SK-N-SH (cell line): Measurements from ENCODE around the gene ANKRD44. TPM values are rescaled to one million over a fixed set of nuclear protein-coding genes. Genes with fewer than 3 reads are reported as not detected.

Experiments used
- CTCF ChIA-PET: fragments of 300-600, 350-600 bp; formaldehyde crosslinking; extraction: SDS; loops from one replicate; lab custom pipeline; 2021; lab: Yijun Ruan, JAX
- POLR2A ChIA-PET: fragments of 350-600 bp; sonication (Branson Sonifier 250); formaldehyde crosslinking; extraction: SDS; loops from one replicate; lab custom pipeline; 2020; ENCODE audit warnings: antibody characterized with exemption, inconsistent platforms; lab: Yijun Ruan, JAX
- DNase-seq: peaks from one replicate; pipeline ENCODE4 v3.0.0; 2012
- H2AFZ ChIP-seq: fragments of 200-600 bp; sonication (generic); 2 replicates; pipeline ENCODE4 v1.8.1; 2016; ENCODE audit warnings: antibody characterized with exemption, mild to moderate bottlenecking, low read depth
- H3F3A ChIP-seq: fragments of 200-600 bp; sonication (generic); replicated peaks from 2 replicates; pipeline ENCODE3; 2016; ENCODE audit warnings: antibody characterized with exemption, mild to moderate bottlenecking; ENCODE audit not compliant: insufficient read depth
- H3K27ac ChIP-seq, 2 experiments: fragments of 200-500 bp in 1 of 2; fragments of 200-600 bp in 1 of 2; sonication (Bioruptor generic) in 1 of 2; sonication (generic), shearing (Covaris generic) in 1 of 2; 2 replicates each; pipeline versions ENCODE4 v1.5.1 to v1.6.1; 2014 to 2016; ENCODE audit warnings: low read depth in 2 of 2, inconsistent platforms in 1 of 2, low read length in 1 of 2, mild to moderate bottlenecking in 1 of 2, mixed read lengths in 1 of 2
- H3K27me3 ChIP-seq: fragments of 200-600 bp; sonication (generic), shearing (Covaris generic); 2 replicates; pipeline ENCODE4 v1.6.1; 2016; ENCODE audit warnings: mixed run types; ENCODE audit not compliant: insufficient read depth
- H3K36me3 ChIP-seq, 2 experiments: fragments of 200-500 bp in 1 of 2; fragments of 200-600 bp in 1 of 2; sonication (Bioruptor generic) in 1 of 2; sonication (generic) in 1 of 2; replicated peaks in 1 of 2; 2 replicates each; pipeline versions ENCODE3 to v1.5.1; 2014 to 2016; ENCODE audit warnings: low read length in 1 of 2, mild to moderate bottlenecking in 1 of 2; ENCODE audit not compliant: insufficient read depth in 2 of 2, control insufficient read depth in 1 of 2
- H3K4me1 ChIP-seq, 2 experiments: fragments of 200-500 bp in 1 of 2; fragments of 200-600 bp in 1 of 2; sonication (Bioruptor generic) in 1 of 2; sonication (generic), shearing (Covaris generic) in 1 of 2; 2 replicates each; pipeline versions ENCODE4 v1.5.1 to v1.6.1; 2014 to 2016; ENCODE audit warnings: low read depth in 1 of 2, low read length in 1 of 2, mixed run types in 1 of 2; ENCODE audit not compliant: insufficient read depth in 2 of 2, control insufficient read depth in 1 of 2
- H3K4me2 ChIP-seq: fragments of 200-600 bp; sonication (generic), shearing (Covaris generic); 2 replicates; pipeline ENCODE4 v1.6.1; 2017; ENCODE audit warnings: mixed run types
- H3K4me3 ChIP-seq, 2 experiments: fragments of 200-500 bp in 1 of 2; fragments of 200-600 bp in 1 of 2; sonication (Bioruptor generic) in 1 of 2; sonication (generic), shearing (Covaris generic) in 1 of 2; 2 replicates each; pipeline versions ENCODE4 v1.5.1 to v1.8.1; 2014 to 2016; ENCODE audit warnings: low read depth in 2 of 2, inconsistent platforms in 1 of 2, low read length in 1 of 2, mild to moderate bottlenecking in 1 of 2, mixed read lengths in 1 of 2, moderate library complexity in 1 of 2
- H3K79me2 ChIP-seq: fragments of 200-600 bp; sonication (generic); 2 replicates; pipeline ENCODE4 v1.8.1; 2017; ENCODE audit warnings: mild to moderate bottlenecking; ENCODE audit not compliant: insufficient read depth
- H3K9ac ChIP-seq: fragments of 200-600 bp; sonication (generic); 2 replicates; pipeline ENCODE4 v1.6.1; 2017; ENCODE audit warnings: mixed run types
- H3K9me2 ChIP-seq: fragments of 200-600 bp; sonication (generic); 2 replicates; pipeline ENCODE4 v1.6.1; 2017; ENCODE audit warnings: mixed run types
- H3K9me3 ChIP-seq: fragments of 200-600 bp; sonication (generic); 2 replicates; pipeline ENCODE4 v1.6.1; 2017; ENCODE audit warnings: mixed run types, mild to moderate bottlenecking, moderate library complexity
- H4K20me1 ChIP-seq: fragments of 200-600 bp; sonication (generic); 2 replicates; pipeline ENCODE4 v1.6.1; 2017; ENCODE audit warnings: mild to moderate bottlenecking, mixed run types; ENCODE audit not compliant: insufficient read depth
- CHD2 ChIP-seq: fragments of 150-350 bp; IDR thresholded peaks from 2 replicates; pipeline ENCODE4 v1.6.1; 2018; ENCODE audit warnings: low read length; ENCODE audit not compliant: partially characterized antibody
- ELF1 ChIP-seq: IDR thresholded peaks from 2 replicates; pipeline ENCODE4 v1.4.0; 2012
- EP300 ChIP-seq, 2 experiments: IDR thresholded peaks; 2 replicates each; pipeline versions ENCODE4 v1.4.0 to v1.6.1; 2012; ENCODE audit warnings: borderline replicate concordance in 1 of 2, low read depth in 1 of 2, low read length in 1 of 2
- EZH2phosphoT487 ChIP-seq: fragments of 200-600 bp; sonication (generic); IDR thresholded peaks from 2 replicates; pipeline ENCODE4 v1.6.1; 2017; ENCODE audit warnings: low read depth, mixed run types, mild to moderate bottlenecking, antibody characterized with exemption, moderate library complexity, borderline replicate concordance
- FOXJ3 ChIP-seq: sonication (generic); formaldehyde crosslinking; IDR thresholded peaks from 2 replicates; pipeline ENCODE4 v1.5.1; 2020; ENCODE audit warnings: mild to moderate bottlenecking, missing genetic modification reagents
- GABPA ChIP-seq: IDR thresholded peaks from 2 replicates; pipeline ENCODE4 v1.4.0; 2012; ENCODE audit warnings: low read depth, mild to moderate bottlenecking
- GATA2 ChIP-seq: sonication (generic); formaldehyde crosslinking; IDR thresholded peaks from 2 replicates; pipeline ENCODE4 v1.5.0; 2020; ENCODE audit warnings: mild to moderate bottlenecking, missing genetic modification reagents
- JUND ChIP-seq: IDR thresholded peaks from 2 replicates; pipeline ENCODE4 v1.4.0; 2012
- MAX ChIP-seq: IDR thresholded peaks from 2 replicates; pipeline ENCODE4 v1.4.0; 2012; ENCODE audit warnings: low read depth
- MEF2A ChIP-seq: IDR thresholded peaks from 2 replicates; pipeline ENCODE4 v1.4.0; 2012; ENCODE audit warnings: low read depth, borderline replicate concordance
- MXI1 ChIP-seq: IDR thresholded peaks from 2 replicates; pipeline ENCODE4 v1.6.1; 2012; ENCODE audit warnings: mild to moderate bottlenecking, low read depth, low read length, improper control_type of control experiment
- NFIC ChIP-seq: IDR thresholded peaks from 2 replicates; pipeline ENCODE4 v1.4.0; 2012; ENCODE audit warnings: borderline replicate concordance
- PBX3 ChIP-seq: IDR thresholded peaks from 2 replicates; pipeline ENCODE4; 2012
- POLR2AphosphoS5 ChIP-seq: IDR thresholded peaks from 2 replicates; pipeline ENCODE4 v1.6.1; 2012; ENCODE audit warnings: low read depth, low read length
- RAD21 ChIP-seq: IDR thresholded peaks from 2 replicates; pipeline ENCODE4 v1.6.1; 2012; ENCODE audit warnings: mild to moderate bottlenecking, low read length
- RCOR1 ChIP-seq: fragments of 150-350 bp; IDR thresholded peaks from 2 replicates; pipeline ENCODE4 v1.6.1; 2017; ENCODE audit warnings: antibody characterized with exemption, low read length
- RXRA ChIP-seq: IDR thresholded peaks from 2 replicates; pipeline ENCODE4 v1.4.0; 2012; ENCODE audit warnings: low read depth, mild to moderate bottlenecking, borderline replicate concordance
- SIN3A ChIP-seq: IDR thresholded peaks from 2 replicates; pipeline ENCODE4 v1.6.1; 2012; ENCODE audit warnings: low read depth, mild to moderate bottlenecking, low read length, moderate library complexity, borderline replicate concordance
- TCF12 ChIP-seq: IDR thresholded peaks from 2 replicates; pipeline ENCODE4 v1.4.0; 2012
- TEAD4 ChIP-seq: IDR thresholded peaks from 2 replicates; pipeline ENCODE4 v1.4.0; 2012; ENCODE audit warnings: mild to moderate bottlenecking, borderline replicate concordance; ENCODE audit not compliant: insufficient read depth
- USF1 ChIP-seq: IDR thresholded peaks from 2 replicates; pipeline ENCODE4 v1.4.0; 2012; ENCODE audit warnings: low read depth, borderline replicate concordance
- WGBS: methylation state at CpG from one replicate; pipeline ENCODE4 v1.1.6; 2017; ENCODE audit warnings: low lambda C conversion rate; 5-methylcytosine and 5-hydroxymethylcytosine counted together
- polyA plus RNA-seq, 3 experiments: library from polyadenylated mRNA; depleted of rRNA; stranded (reverse); fragments of >200 nt; gene quantifications; 2 replicates each; pipeline ENCODE4 v1.2.3, GENCODE V29; 2012
- TF ChIP-seq, protein P1 (sequence below): fragments of 200-600 bp; sonication (generic); IDR thresholded peaks from 2 replicates; pipeline ENCODE4 v1.6.1; 2017; ENCODE audit warnings: antibody characterized with exemption, mild to moderate bottlenecking, moderate library complexity
- TF ChIP-seq, protein P2 (sequence below): fragments of 150-350 bp; IDR thresholded peaks from 2 replicates; pipeline ENCODE4 v1.6.1; 2016; ENCODE audit warnings: mild to moderate bottlenecking, low read depth, low read length

Gene ANKRD44
- polyA plus RNA-seq, 1 of the 3 experiments (the other 2 are of a cell fraction): 12.5 TPM

DNA sequence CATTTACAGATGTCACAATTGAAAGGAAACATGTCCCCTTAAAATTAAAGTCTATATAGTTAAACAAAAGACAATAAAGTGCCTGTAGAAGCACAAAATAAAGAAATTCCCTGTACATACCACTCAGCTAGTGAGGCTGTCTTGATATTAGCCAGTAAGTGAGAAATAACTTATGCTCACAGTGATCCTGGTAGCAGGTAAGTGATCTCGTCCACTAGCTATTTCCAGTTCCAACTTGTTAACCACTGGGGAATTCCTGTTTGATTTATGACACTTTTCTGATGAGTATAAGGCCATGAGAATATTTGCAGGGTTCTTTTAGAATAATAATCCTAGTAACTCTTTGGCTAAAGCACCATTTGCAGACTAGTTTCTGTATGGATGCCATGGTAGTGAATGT lies 256.1 kb downstream of the ANKRD44 start:
- Histone ChIP-seq H2AFZ (no peak overlapping the region), H3K9ac (no peak overlapping the region), H3K4me3 (no peak overlapping the region), H3K4me2 (no peak overlapping the region), H3K9me2 (no peaks in the 10 kb centered on the region), H4K20me1 (no peaks in the 10 kb centered on the region), H3K79me2 (no peaks in the 10 kb centered on the region), H3K4me1 (peaks cover 0 to 30% of the 10 kb centered on the region in 2 experiments; a peak in 3 of 4 replicates), H3K27ac (peak overlapping the region in 1 of 2 experiments; percentile 95; a peak in 1 of 4 replicates), H3K36me3 (peaks cover 3 to 6% of the 10 kb centered on the region in 2 experiments), H3K27me3 (no peaks in the 10 kb centered on the region), H3F3A (no peaks in the 10 kb centered on the region), H3K9me3 (peaks cover 12% of the 10 kb centered on the region; the same call in 1 of the 2 replicates)
- DNase-seq: no peak
- ChIA-PET POLR2A (no interaction called here), CTCF (interaction anchor here (0.6 to 0.8 kb wide), 2 partner anchors 21 to 275 kb away, joined by 4 read pairs; no protein-coding TSS in a partner anchor)
- WGBS: 80% methylated on average over 1 of the region's 1 CpG
- TF ChIP-seq GABPA (no peak), RXRA (no peak), JUND (no peak), ELF1 (no peak), EZH2phosphoT487 (no peak), MXI1 (no peak), NFIC (no peak)

- POLR2A ChIA-PET: interaction anchor here (0.7 kb wide), 1 partner anchor 37 kb away, joined by 3 read pairs; no protein-coding TSS in a partner anchor
- H3K27ac ChIP-seq: peak overlapping the region in 1 of 2 experiments; percentile 95; a peak in 2 of 4 replicates
- 27% methylated on average over 4 of the region's 4 CpGs for WGBS
- no peak overlapping the region for H2AFZ ChIP-seq
- H3K4me3 ChIP-seq: no peak overlapping the region
- no peaks in the 10 kb centered on the region for H4K20me1 ChIP-seq
- no peaks in the 10 kb centered on the region for H3K9me2 ChIP-seq
- H3K27me3 ChIP-seq: no peaks in the 10 kb centered on the region
- no peak overlapping the region for H3K4me2 ChIP-seq
- H3K4me1 ChIP-seq: peaks cover 0 to 12% of the 10 kb centered on the region in 2 experiments; a peak in 2 of 4 replicates
- CTCF ChIA-PET: interaction anchor here (1.5 kb wide), 1 partner anchor 39 kb away, joined by 3 read pairs; no protein-coding TSS in a partner anchor
- DNase-seq: peak; percentile 39
- H3K79me2 ChIP-seq: no peaks in the 10 kb centered on the region
- peaks cover 3 to 6% of the 10 kb centered on the region in 2 experiments for H3K36me3 ChIP-seq
- TF ChIP-seq CHD2 (peak; percentile 83), MEF2A (no peak), JUND (no peak), NFIC (peak; percentile 62; the same call in 1 of the 2 replicates), RAD21 (0 out of 2 replicates have a peak, but pooled peaks have one; percentile 1), FOXJ3 (CRISPR knock-in tag) (peak; percentile 93), USF1 (no peak), TCF12 (peak; percentile 74), TEAD4 (peak; percentile 15; the same call in 1 of the 2 replicates), EZH2phosphoT487 (no peak), GABPA (no peak), PBX3 (no peak), POLR2AphosphoS5 (peak; percentile 13; the same call in 1 of the 2 replicates), SIN3A (no peak), GATA2 (CRISPR knock-in tag) (peak; percentile 93), MAX (no peak), RCOR1 (peak; percentile 90), EP300 (IDR thresholded peaks at IDR 0.05; ENCODE audit: borderline replicate concordance in 1 of 2, low read depth in 1 of 2, low read length in 1 of 2) (peak; percentile 11 to 96; a peak in 2 of 4 replicates)
- TF ChIP-seq, protein P1, sequence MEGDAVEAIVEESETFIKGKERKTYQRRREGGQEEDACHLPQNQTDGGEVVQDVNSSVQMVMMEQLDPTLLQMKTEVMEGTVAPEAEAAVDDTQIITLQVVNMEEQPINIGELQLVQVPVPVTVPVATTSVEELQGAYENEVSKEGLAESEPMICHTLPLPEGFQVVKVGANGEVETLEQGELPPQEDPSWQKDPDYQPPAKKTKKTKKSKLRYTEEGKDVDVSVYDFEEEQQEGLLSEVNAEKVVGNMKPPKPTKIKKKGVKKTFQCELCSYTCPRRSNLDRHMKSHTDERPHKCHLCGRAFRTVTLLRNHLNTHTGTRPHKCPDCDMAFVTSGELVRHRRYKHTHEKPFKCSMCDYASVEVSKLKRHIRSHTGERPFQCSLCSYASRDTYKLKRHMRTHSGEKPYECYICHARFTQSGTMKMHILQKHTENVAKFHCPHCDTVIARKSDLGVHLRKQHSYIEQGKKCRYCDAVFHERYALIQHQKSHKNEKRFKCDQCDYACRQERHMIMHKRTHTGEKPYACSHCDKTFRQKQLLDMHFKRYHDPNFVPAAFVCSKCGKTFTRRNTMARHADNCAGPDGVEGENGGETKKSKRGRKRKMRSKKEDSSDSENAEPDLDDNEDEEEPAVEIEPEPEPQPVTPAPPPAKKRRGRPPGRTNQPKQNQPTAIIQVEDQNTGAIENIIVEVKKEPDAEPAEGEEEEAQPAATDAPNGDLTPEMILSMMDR: no peak
- TF ChIP-seq, protein P2, sequence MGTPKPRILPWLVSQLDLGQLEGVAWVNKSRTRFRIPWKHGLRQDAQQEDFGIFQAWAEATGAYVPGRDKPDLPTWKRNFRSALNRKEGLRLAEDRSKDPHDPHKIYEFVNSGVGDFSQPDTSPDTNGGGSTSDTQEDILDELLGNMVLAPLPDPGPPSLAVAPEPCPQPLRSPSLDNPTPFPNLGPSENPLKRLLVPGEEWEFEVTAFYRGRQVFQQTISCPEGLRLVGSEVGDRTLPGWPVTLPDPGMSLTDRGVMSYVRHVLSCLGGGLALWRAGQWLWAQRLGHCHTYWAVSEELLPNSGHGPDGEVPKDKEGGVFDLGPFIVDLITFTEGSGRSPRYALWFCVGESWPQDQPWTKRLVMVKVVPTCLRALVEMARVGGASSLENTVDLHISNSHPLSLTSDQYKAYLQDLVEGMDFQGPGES: no peak
- H3F3A ChIP-seq: no peaks in the 10 kb centered on the region
- no peak overlapping the region for H3K9ac ChIP-seq
- H3K9me3 ChIP-seq: peaks cover 12% of the 10 kb centered on the region; the same call in 1 of the 2 replicates
Measured at GRCh38 chr2:197052356-197052755, 258.2 kb downstream of the ANKRD44 start.
